ENCODE results near the gene NRXN3. TPM values are rescaled to one million over a fixed set of nuclear protein-coding genes. Genes with fewer than 3 reads are reported as not detected.

Gene NRXN3
- total RNA-seq, 1 experiment from 2014 or later: 1.1 TPM

- H3K4me3 ChIP-seq (ENCODE audit: low read length): no peak overlapping the region
- no peak overlapping the region for H2AFZ ChIP-seq (ENCODE audit: low read length)
- ChIA-PET POLR2A (ENCODE audit: unreplicated experiment) (no interaction called here), CTCF (no interaction called here)
- H3K27me3 ChIP-seq (ENCODE audit: low read length): no peaks in the 10 kb centered on the region
- H4K20me1 ChIP-seq (ENCODE audit: low read length): no peaks in the 10 kb centered on the region
- H3F3A ChIP-seq (ENCODE audit: low read length, unreplicated experiment): no peaks in the 10 kb centered on the region
- no peaks in the 10 kb centered on the region for H3K36me3 ChIP-seq (ENCODE audit: low read depth, low read length)
- ATAC-seq: no peak
- no peak overlapping the region for H3K4me2 ChIP-seq (ENCODE audit: low read length)
- no peaks in the 10 kb centered on the region for H3K9me3 ChIP-seq (ENCODE audit: low read length)
- no peak overlapping the region for H3K27ac ChIP-seq (ENCODE audit: low read length)
- no peak overlapping the region for H3K9ac ChIP-seq (ENCODE audit: low read length)
- intact Hi-C loops (cut with micrococcal nuclease): no loop called here
- H3K9me2 ChIP-seq (replicated peaks; ENCODE audit: low read length): no peaks in the 10 kb centered on the region
- no peaks in the 10 kb centered on the region for H3K79me2 ChIP-seq (ENCODE audit: low read length)
- H3K4me1 ChIP-seq (ENCODE audit: insufficient read depth, low read length): peaks cover 30% of the 10 kb centered on the region
- BruUV-seq (replicated peaks): no TSS peak
- TF ChIP-seq, protein P1, sequence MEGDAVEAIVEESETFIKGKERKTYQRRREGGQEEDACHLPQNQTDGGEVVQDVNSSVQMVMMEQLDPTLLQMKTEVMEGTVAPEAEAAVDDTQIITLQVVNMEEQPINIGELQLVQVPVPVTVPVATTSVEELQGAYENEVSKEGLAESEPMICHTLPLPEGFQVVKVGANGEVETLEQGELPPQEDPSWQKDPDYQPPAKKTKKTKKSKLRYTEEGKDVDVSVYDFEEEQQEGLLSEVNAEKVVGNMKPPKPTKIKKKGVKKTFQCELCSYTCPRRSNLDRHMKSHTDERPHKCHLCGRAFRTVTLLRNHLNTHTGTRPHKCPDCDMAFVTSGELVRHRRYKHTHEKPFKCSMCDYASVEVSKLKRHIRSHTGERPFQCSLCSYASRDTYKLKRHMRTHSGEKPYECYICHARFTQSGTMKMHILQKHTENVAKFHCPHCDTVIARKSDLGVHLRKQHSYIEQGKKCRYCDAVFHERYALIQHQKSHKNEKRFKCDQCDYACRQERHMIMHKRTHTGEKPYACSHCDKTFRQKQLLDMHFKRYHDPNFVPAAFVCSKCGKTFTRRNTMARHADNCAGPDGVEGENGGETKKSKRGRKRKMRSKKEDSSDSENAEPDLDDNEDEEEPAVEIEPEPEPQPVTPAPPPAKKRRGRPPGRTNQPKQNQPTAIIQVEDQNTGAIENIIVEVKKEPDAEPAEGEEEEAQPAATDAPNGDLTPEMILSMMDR (conservative IDR thresholded peaks at IDR 0.05; ENCODE audit: low read depth, low read length): no peak; the same call in 1 of the 2 replicates
- no peak for TF ChIP-seq EZH2 (IDR thresholded peaks at IDR 0.05; ENCODE audit: low read length, unreplicated experiment)
- TF ChIP-seq EZH2phosphoT487 (IDR thresholded peaks at IDR 0.05; ENCODE audit: borderline replicate concordance, low read length): no peak
- no peak for DNase-seq
These were observed 1238.5 kb downstream of the NRXN3 start for GRCh38 chr14:79408696-79409095.

- Histone ChIP-seq H3K79me2 (ENCODE audit: low read length) (no peaks in the 10 kb centered on the region), H3K27me3 (ENCODE audit: low read length) (no peaks in the 10 kb centered on the region), H3K4me2 (ENCODE audit: low read length) (0 out of 2 replicates have a peak overlapping the region, but pooled peaks have one; percentile 17), H3K9me2 (replicated peaks; ENCODE audit: low read length) (no peaks in the 10 kb centered on the region), H3K4me3 (ENCODE audit: low read length) (no peak overlapping the region), H3F3A (ENCODE audit: low read length, unreplicated experiment) (no peaks in the 10 kb centered on the region), H3K4me1 (ENCODE audit: insufficient read depth, low read length) (peaks cover 39% of the 10 kb centered on the region), H3K9ac (ENCODE audit: low read length) (peak overlapping the region; percentile 7; the same call in 1 of the 2 replicates), H3K9me3 (ENCODE audit: low read length) (0 out of 2 replicates have a peak, but pooled peaks cover 2% of the 10 kb centered on the region), H4K20me1 (ENCODE audit: low read length) (no peaks in the 10 kb centered on the region), H2AFZ (ENCODE audit: low read length) (no peak overlapping the region), H3K27ac (ENCODE audit: low read length) (peak overlapping the region; percentile 61), H3K36me3 (ENCODE audit: low read depth, low read length) (no peaks in the 10 kb centered on the region)
- ChIA-PET POLR2A (ENCODE audit: unreplicated experiment) (interaction anchor here (0.5 kb wide), 1 partner anchor 315 kb away, joined by 7 read pairs; no protein-coding TSS in a partner anchor), CTCF (interaction anchor here (0.5 kb wide), 1 partner anchor 18 kb away, joined by 3 read pairs; no protein-coding TSS in a partner anchor)
- TF ChIP-seq EZH2 (IDR thresholded peaks at IDR 0.05; ENCODE audit: low read length, unreplicated experiment) (no peak), EZH2phosphoT487 (IDR thresholded peaks at IDR 0.05; ENCODE audit: borderline replicate concordance, low read length) (no peak)
- TF ChIP-seq, protein P1 (conservative IDR thresholded peaks at IDR 0.05; ENCODE audit: low read depth, low read length): no peak
- peak; percentile 62 for DNase-seq
- intact Hi-C loops (cut with micrococcal nuclease): loop anchor here (2.0 to 10.0 kb wide), 4 partner anchors 103 to 399 kb away; no protein-coding TSS in a partner anchor
- no TSS peak for BruUV-seq (replicated peaks)
- ATAC-seq: peak; percentile 76
These were observed 1241.4 kb downstream of the NRXN3 start for GRCh38 chr14:79411403-79412174.

GRCh38 chr14:79412822-79413221 lies 1242.6 kb downstream of the NRXN3 start:
- no peak overlapping the region for H2AFZ ChIP-seq (ENCODE audit: low read length)
- 0 out of 2 replicates have a peak, but pooled peaks cover 5% of the 10 kb centered on the region for H3K9me3 ChIP-seq (ENCODE audit: low read length)
- DNase-seq: peak; percentile 51
- intact Hi-C loops (cut with micrococcal nuclease): loop anchor here (1.0 to 10.0 kb wide), 5 partner anchors 44 to 401 kb away; no protein-coding TSS in a partner anchor
- no peaks in the 10 kb centered on the region for H3K36me3 ChIP-seq (ENCODE audit: low read depth, low read length)
- H3K9me2 ChIP-seq (replicated peaks; ENCODE audit: low read length): no peaks in the 10 kb centered on the region
- CTCF ChIA-PET: no interaction called here
- no peak for TF ChIP-seq EZH2 (IDR thresholded peaks at IDR 0.05; ENCODE audit: low read length, unreplicated experiment)
- TF ChIP-seq EZH2phosphoT487 (IDR thresholded peaks at IDR 0.05; ENCODE audit: borderline replicate concordance, low read length): no peak
- TF ChIP-seq, protein P1 (conservative IDR thresholded peaks at IDR 0.05; ENCODE audit: low read depth, low read length): no peak
- no peaks in the 10 kb centered on the region for H3K27me3 ChIP-seq (ENCODE audit: low read length)
- no peak overlapping the region for H3K9ac ChIP-seq (ENCODE audit: low read length)
- H4K20me1 ChIP-seq (ENCODE audit: low read length): no peaks in the 10 kb centered on the region
- H3F3A ChIP-seq (ENCODE audit: low read length, unreplicated experiment): no peaks in the 10 kb centered on the region
- H3K4me2 ChIP-seq (ENCODE audit: low read length): peak overlapping the region; percentile 2; the same call in 1 of the 2 replicates
- H3K4me3 ChIP-seq (ENCODE audit: low read length): no peak overlapping the region
- no TSS peak for BruUV-seq (replicated peaks)
- ATAC-seq: peak; percentile 47
- no peaks in the 10 kb centered on the region for H3K79me2 ChIP-seq (ENCODE audit: low read length)
- POLR2A ChIA-PET (ENCODE audit: unreplicated experiment): no interaction called here
- H3K27ac ChIP-seq (ENCODE audit: low read length): peak overlapping the region; percentile 73
- peaks cover 39% of the 10 kb centered on the region for H3K4me1 ChIP-seq (ENCODE audit: insufficient read depth, low read length)
